ENCODE data around the gene ZP3.

GRCh38 chr7:76380623-76380966 is 44.2 kb upstream of the ZP3 start:
- TF ChIP-seq POLR2A (IDR thresholded peaks at IDR 0.05) (no peak), CTCF (IDR thresholded peaks at IDR 0.05) (no peak)
